ENCODE measurements around the gene EXOC6B.

The EXOC6B gene

GRCh38 chr2:72803151-72803550 lies 22.7 kb downstream of the EXOC6B start:
- Histone ChIP-seq H3K4me3 (ENCODE audit: low read depth, low read length) (no peak overlapping the region), H3K9me3 (ENCODE audit: severe bottlenecking) (no peaks in the 10 kb centered on the region), H3K27ac (no peak overlapping the region), H3K36me3 (no peaks in the 10 kb centered on the region), H3K27me3 (ENCODE audit: insufficient read depth, low read depth, severe bottlenecking) (no peaks in the 10 kb centered on the region)
- no peak for DNase-seq
- TF ChIP-seq, protein P1, sequence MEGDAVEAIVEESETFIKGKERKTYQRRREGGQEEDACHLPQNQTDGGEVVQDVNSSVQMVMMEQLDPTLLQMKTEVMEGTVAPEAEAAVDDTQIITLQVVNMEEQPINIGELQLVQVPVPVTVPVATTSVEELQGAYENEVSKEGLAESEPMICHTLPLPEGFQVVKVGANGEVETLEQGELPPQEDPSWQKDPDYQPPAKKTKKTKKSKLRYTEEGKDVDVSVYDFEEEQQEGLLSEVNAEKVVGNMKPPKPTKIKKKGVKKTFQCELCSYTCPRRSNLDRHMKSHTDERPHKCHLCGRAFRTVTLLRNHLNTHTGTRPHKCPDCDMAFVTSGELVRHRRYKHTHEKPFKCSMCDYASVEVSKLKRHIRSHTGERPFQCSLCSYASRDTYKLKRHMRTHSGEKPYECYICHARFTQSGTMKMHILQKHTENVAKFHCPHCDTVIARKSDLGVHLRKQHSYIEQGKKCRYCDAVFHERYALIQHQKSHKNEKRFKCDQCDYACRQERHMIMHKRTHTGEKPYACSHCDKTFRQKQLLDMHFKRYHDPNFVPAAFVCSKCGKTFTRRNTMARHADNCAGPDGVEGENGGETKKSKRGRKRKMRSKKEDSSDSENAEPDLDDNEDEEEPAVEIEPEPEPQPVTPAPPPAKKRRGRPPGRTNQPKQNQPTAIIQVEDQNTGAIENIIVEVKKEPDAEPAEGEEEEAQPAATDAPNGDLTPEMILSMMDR (IDR thresholded peaks at IDR 0.05; ENCODE audit: low read depth, low read length): no peak

DNA sequence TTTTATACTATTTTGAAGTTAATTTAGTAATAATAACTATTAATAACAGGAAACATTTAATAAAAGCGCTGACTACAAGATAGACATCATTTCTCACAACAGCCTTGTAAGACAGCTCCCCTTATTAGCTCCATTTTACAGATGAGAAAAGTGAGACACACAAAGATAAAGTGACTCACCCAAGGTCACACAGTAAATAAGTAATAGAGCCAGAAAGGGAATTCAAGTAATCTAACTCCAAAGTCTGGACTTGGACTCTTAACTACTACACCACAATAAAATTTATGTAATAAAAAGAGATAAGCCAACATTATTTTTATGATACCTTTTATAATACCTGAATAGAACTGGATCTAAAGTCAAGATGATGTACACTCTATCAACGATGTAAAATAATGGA lies 25.3 kb downstream of the EXOC6B start:
- no peak overlapping the region for H3K4me3 ChIP-seq (ENCODE audit: low read depth, low read length)
- H3K27ac ChIP-seq: no peak overlapping the region
- no peak for DNase-seq
- H3K36me3 ChIP-seq: no peaks in the 10 kb centered on the region
- TF ChIP-seq, protein P1 (IDR thresholded peaks at IDR 0.05; ENCODE audit: low read depth, low read length): no peak
- H3K27me3 ChIP-seq (ENCODE audit: insufficient read depth, low read depth, severe bottlenecking): no peaks in the 10 kb centered on the region
- no peaks in the 10 kb centered on the region for H3K9me3 ChIP-seq (ENCODE audit: severe bottlenecking)

DNA sequence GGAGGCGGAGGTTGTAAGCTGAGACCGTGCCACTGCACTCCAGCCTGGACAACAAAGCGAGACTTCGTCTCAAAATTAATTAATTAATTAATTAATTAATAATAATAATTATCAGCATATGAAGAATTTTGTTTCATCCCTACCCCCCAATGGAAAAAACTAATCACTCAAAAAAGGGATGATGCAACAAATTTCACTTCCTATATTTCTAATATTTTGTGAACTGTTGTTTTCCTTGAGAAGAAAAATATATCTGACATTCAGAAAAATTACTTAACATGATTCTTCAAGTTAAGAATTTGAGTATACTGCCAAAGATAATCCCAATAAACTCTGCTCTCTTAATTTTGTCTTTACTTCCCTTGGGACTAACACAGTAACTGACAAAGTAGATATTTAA lies 28.1 kb downstream of the EXOC6B start:
- Histone ChIP-seq H3K27me3 (ENCODE audit: insufficient read depth, low read depth, severe bottlenecking) (no peaks in the 10 kb centered on the region), H3K4me3 (ENCODE audit: low read depth, low read length) (no peak overlapping the region), H3K27ac (no peak overlapping the region), H3K9me3 (ENCODE audit: severe bottlenecking) (no peaks in the 10 kb centered on the region), H3K36me3 (no peaks in the 10 kb centered on the region)
- no peak for DNase-seq
- TF ChIP-seq, protein P1 (IDR thresholded peaks at IDR 0.05; ENCODE audit: low read depth, low read length): no peak

GRCh38 chr2:72796766-72797165 lies 29.1 kb downstream of the EXOC6B start:
- no peak for DNase-seq
- Histone ChIP-seq H3K27ac (no peak overlapping the region), H3K36me3 (no peaks in the 10 kb centered on the region), H3K4me3 (ENCODE audit: low read depth, low read length) (no peak overlapping the region), H3K27me3 (ENCODE audit: insufficient read depth, low read depth, severe bottlenecking) (no peaks in the 10 kb centered on the region), H3K9me3 (ENCODE audit: severe bottlenecking) (no peaks in the 10 kb centered on the region)
- TF ChIP-seq, protein P1 (IDR thresholded peaks at IDR 0.05; ENCODE audit: low read depth, low read length): no peak

DNA sequence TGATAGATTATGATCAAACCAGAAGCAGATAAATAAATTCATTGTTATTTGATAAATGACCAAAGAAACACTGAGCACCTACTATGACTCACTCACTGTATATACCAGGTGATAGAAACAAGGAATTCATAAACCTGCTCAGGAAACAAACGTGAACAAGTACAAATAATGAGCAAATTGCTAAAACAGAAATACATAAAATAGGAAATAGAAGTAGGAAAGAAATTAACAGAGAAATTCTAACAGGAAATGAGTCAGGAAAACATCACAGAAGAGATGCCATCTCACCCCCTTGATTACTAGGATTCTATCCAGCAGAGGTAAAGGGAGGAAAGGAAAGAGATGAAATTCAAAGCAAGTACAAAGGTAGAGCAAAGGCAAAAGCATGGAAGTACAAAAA lies 31.3 kb downstream of the EXOC6B start:
- Histone ChIP-seq H3K4me3 (ENCODE audit: low read depth, low read length) (no peak overlapping the region), H3K36me3 (no peaks in the 10 kb centered on the region), H3K9me3 (ENCODE audit: severe bottlenecking) (no peaks in the 10 kb centered on the region), H3K27ac (no peak overlapping the region), H3K27me3 (ENCODE audit: insufficient read depth, low read depth, severe bottlenecking) (no peaks in the 10 kb centered on the region)
- TF ChIP-seq, protein P1 (IDR thresholded peaks at IDR 0.05; ENCODE audit: low read depth, low read length): no peak
- DNase-seq: no peak

- DNase-seq: no peak
- Histone ChIP-seq H3K36me3 (no peaks in the 10 kb centered on the region), H3K9me3 (ENCODE audit: severe bottlenecking) (no peaks in the 10 kb centered on the region), H3K4me3 (ENCODE audit: low read depth, low read length) (no peak overlapping the region), H3K27me3 (ENCODE audit: insufficient read depth, low read depth, severe bottlenecking) (no peaks in the 10 kb centered on the region), H3K27ac (no peak overlapping the region)
- TF ChIP-seq, protein P1 (IDR thresholded peaks at IDR 0.05; ENCODE audit: low read depth, low read length): no peak
These were observed 31.9 kb downstream of the EXOC6B start for GRCh38 chr2:72793798-72794440.
